Choroid plexus epithelial cell (primary cell): ENCODE results near the gene PLCB1.
"Not testable (repeated sequence)": the region's sequence is repeated elsewhere in the genome, so short reads cannot be mapped to it uniquely, and the experiment has no call there.

Source experiments
- DNase-seq: peaks from one replicate; pipeline ENCODE4 v3.0.0-alpha.2; 2010; ENCODE audit warnings: low read depth
- H3K4me3 ChIP-seq: 2 replicates; pipeline ENCODE4 v1.5.1; 2011; ENCODE audit warnings: low read depth, mild to moderate bottlenecking, control low read depth, low read length, moderate library complexity
- TF ChIP-seq, protein P1 (sequence below): conservative IDR thresholded peaks from 2 replicates; pipeline ENCODE4 v1.5.1; 2011; ENCODE audit warnings: low read depth, mild to moderate bottlenecking, control low read depth, inconsistent platforms, low read length, moderate library complexity

The PLCB1 gene

DNA sequence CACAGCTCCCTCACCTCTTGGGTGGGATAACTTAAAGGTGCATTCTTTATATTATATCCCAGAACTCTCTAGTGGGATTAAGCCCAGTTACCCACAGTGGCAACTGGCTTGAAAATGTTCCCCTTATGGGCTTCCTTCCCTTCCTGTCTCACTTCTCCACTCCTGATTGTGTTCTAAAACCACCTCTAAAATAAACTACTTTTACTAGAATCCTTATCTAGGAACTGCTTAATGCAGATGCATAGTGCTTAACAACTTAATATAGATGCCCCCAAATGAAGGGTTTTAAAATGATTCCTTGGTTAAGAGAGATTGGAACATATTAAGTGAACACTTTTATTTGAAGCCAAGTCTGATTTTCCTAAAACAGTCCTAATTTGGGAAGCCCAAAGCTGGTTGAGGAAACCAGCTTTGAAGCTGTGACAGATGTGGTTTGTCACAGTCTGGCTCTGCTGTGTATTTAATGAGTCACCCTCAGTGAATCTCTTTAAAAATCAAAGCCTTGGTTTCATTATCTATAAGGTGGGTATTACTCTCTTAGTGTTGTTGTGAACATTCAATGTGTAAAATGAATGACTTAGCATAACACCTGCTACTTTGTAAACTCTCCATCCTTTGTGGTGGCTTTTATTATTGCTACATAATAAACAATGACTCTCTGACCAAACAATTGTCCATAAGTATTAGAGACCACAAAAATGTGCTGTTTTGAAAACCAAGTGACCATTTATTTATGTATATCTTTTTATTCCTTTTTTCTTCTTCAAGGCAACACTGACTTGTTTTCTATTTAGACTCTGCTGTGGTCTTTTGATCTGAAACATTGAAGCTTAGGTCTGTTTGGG, 24.4 kb downstream of the PLCB1 start:
- TF ChIP-seq, protein P1, sequence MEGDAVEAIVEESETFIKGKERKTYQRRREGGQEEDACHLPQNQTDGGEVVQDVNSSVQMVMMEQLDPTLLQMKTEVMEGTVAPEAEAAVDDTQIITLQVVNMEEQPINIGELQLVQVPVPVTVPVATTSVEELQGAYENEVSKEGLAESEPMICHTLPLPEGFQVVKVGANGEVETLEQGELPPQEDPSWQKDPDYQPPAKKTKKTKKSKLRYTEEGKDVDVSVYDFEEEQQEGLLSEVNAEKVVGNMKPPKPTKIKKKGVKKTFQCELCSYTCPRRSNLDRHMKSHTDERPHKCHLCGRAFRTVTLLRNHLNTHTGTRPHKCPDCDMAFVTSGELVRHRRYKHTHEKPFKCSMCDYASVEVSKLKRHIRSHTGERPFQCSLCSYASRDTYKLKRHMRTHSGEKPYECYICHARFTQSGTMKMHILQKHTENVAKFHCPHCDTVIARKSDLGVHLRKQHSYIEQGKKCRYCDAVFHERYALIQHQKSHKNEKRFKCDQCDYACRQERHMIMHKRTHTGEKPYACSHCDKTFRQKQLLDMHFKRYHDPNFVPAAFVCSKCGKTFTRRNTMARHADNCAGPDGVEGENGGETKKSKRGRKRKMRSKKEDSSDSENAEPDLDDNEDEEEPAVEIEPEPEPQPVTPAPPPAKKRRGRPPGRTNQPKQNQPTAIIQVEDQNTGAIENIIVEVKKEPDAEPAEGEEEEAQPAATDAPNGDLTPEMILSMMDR: no peak
- DNase-seq: peak; percentile 28
- H3K4me3 ChIP-seq: no peak overlapping the region

DNA sequence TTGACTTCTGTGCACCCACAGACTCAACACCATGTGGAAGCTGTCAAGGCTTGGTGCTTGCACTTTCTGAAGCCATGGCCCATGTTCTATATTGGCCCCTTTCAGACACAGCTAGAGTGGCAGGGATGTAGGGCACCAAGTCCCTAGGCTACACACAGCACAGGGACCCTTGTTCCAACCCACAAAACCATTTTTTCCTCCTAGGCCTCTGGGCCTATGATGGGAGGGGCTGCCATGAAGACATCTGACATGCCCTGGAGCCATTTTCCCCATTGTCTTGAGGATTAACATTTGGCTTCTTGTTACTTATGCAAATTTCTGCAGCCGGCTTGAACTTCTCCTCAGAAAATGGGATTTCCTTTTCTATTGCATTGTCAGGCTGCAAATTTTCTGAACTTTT, 27.2 kb downstream of the PLCB1 start:
- not testable (repeated sequence) for DNase-seq, H3K4me3 ChIP-seq

DNA sequence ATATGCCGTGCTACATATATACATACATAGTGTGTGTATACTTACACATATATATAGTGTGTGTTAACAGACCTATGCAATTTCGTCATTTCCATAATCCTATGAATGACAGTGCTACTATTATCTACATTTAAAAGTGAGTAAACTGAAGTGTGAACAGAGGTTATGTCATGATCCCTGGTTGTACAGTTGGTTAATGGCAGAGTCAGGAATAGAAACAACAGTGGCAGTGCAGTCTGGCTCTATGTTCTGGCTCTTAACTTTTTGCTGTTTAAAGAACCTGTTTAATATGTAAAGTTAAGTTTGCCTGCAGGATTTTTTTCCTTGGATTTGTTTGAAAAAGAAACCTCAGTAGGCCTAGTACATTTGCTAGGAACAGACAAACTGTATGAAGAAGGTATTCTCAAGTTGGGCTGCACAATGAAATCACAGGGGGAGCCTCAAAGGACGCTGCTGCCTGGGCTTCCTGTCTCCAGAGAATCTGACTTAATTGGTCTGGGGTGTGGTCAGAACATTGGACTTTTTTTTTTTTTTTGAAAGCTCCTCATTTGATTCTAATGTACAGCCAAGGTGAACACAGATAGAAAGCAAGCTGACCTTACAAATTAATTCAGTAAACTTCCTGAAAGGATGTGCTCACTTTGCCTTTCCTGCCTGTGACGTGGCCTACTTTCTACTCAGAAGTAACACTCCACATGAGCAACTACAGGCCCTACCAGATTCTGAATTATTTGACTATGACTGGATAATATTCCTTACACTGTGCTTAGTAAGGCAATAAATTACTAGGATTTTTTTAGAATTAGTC, 29.4 kb downstream of the PLCB1 start:
- TF ChIP-seq, protein P1: no peak
- no peak overlapping the region for H3K4me3 ChIP-seq
- no peak for DNase-seq

DNA sequence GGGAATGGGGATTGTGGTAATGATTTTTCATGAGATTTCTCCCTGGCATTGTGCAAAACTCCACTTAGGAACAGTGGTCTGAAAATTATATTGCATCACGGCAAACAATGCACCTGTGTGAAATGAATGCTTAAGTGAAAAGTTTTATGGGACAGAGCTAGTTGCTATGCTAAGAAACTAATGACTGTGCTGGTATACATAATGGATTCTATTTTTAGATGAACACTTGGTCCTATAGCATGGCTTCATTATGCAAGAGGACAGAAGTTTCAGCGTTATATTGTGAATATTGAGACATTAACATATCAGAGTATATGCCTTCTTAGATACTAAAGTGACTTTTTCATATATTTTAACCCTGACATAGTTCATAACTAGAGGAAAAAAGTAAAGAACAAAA, 30.5 kb downstream of the PLCB1 start:
- DNase-seq: no peak
- TF ChIP-seq, protein P1: no peak
- H3K4me3 ChIP-seq: no peak overlapping the region

DNA sequence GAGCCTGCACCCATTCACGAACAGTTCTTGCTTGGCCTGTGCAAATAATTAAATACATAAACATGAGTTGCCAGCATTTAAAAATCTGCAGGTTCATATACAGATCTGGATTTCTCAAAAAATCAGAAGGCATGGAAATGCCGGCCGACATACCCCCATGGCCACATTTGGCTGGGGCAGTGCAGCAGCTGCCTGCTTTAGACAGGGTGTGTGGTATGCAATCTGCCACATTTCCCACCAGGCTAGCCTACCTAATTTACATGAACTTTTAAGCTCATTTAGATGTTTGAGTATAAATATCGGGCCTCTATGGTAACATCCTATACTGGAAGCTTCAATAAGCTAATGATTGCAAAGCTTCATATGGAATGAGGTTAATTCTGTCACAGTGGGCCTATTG, 31.5 kb downstream of the PLCB1 start:
- TF ChIP-seq, protein P1: no peak
- DNase-seq: no peak
- H3K4me3 ChIP-seq: no peak overlapping the region

DNA sequence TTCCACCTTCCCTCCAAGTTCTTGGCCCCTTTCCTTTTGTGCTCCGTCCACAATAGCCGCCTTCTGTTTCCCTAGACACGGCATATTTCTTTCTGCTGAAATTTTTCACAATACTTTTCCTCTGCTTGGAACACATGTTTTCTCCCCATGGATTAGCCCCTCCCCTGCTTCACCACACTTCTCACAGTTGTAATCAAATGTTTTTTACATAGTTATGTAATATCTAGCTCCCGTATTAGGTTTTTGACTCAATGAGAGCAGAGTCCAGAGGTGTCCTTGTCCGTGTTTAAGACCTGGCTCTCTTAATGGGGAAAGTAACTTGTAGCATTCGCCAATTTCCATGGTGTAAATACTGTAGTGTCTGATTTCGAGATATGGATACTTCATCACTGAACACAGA, 34.7 kb downstream of the PLCB1 start:
- H3K4me3 ChIP-seq: no peak overlapping the region
- TF ChIP-seq, protein P1: no peak
- DNase-seq: no peak

DNA sequence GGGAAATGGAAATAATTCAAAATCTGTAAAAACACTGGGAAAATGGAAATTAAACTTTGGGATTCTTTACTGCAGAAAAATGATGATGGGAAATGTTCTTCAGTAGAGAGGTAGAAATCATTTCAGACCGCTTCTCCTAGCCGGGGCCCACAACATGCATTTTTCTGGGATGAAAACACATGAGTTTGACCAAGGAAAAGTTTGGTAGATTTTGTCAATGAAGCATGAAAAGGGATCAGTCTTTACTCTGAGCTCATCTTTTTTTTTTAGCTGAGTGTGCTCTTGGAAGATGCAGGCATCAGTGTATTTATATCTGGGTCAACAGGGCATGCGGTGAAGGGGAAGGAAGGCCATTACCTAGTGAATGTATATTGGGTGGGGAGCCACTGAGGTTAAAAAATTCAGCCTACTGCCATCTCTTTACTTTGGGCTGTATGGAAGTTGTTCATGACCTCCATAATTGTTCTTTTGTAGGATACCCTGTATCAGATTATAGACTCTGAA, 36.8 kb downstream of the PLCB1 start:
- H3K4me3 ChIP-seq: no peak overlapping the region
- no peak for DNase-seq
- TF ChIP-seq, protein P1: no peak
